CD14-positive monocyte (primary cell): ENCODE measurements around the gene CCL5. TPM values are rescaled to one million over a fixed set of nuclear protein-coding genes. Genes with fewer than 3 reads are reported as not detected.

Experiments used
- DNase-seq, 3 donors: peaks; one replicate each; pipeline ENCODE4 v3.0.0-alpha.2; 2011 to 2022
- H2AFZ ChIP-seq: 2 replicates; pipeline ENCODE4 v1.6.0; 2012; ENCODE audit warnings: mild to moderate bottlenecking, low read depth, low read length, inconsistent platforms; ENCODE audit not compliant: insufficient read depth, poor library complexity, severe bottlenecking
- H3K27ac ChIP-seq, 2 donors: 1 replicate in 1 of 2; 2 replicates in 1 of 2; pipeline ENCODE4 v1.5.1; 2012 to 2013; ENCODE audit warnings: low read length in 2 of 2, control low read depth in 1 of 2, inconsistent platforms in 1 of 2, low read depth in 1 of 2, mild to moderate bottlenecking in 1 of 2
- H3K27me3 ChIP-seq, 2 donors: one replicate each; pipeline versions ENCODE4 v1.6.0 to v1.6.1; 2011 to 2013; ENCODE audit warnings: low read length in 2 of 2; ENCODE audit not compliant: control insufficient read depth in 2 of 2, insufficient read depth in 2 of 2
- H3K36me3 ChIP-seq, 2 donors: replicated peaks in 1 of 2; 1 replicate in 1 of 2; 2 replicates in 1 of 2; pipeline versions ENCODE4 v1.5.1 to v1.6.1; 2012 to 2013; ENCODE audit warnings: low read length in 2 of 2, control low read depth in 1 of 2, inconsistent platforms in 1 of 2, mild to moderate bottlenecking in 1 of 2; ENCODE audit not compliant: insufficient read depth in 2 of 2, control insufficient read depth in 1 of 2
- H3K4me1 ChIP-seq, 2 donors: 1 replicate in 1 of 2; 2 replicates in 1 of 2; pipeline versions ENCODE4 v1.5.1 to v1.6.1; 2012 to 2013; ENCODE audit warnings: low read length in 2 of 2, control low read depth in 1 of 2, inconsistent platforms in 1 of 2, mild to moderate bottlenecking in 1 of 2, moderate library complexity in 1 of 2; ENCODE audit not compliant: insufficient read depth in 2 of 2, control insufficient read depth in 1 of 2
- H3K4me2 ChIP-seq: replicated peaks from 2 replicates; pipeline ENCODE3; 2012; ENCODE audit warnings: low read length, moderate library complexity, mild to moderate bottlenecking; ENCODE audit not compliant: poor library complexity, severe bottlenecking; ENCODE audit errors: extremely low read depth
- H3K4me3 ChIP-seq, 3 experiments: fragments of 200-600 bp in 1 of 3; sonication (generic) in 1 of 3; replicated peaks in 1 of 3; 1 replicate in 2 of 3; 2 replicates in 1 of 3; pipeline ENCODE4 v1.5.1; 2011 to 2013; ENCODE audit warnings: low read length in 3 of 3, mild to moderate bottlenecking in 3 of 3, control low read depth in 2 of 3, low read depth in 2 of 3, inconsistent platforms in 1 of 3, moderate library complexity in 1 of 3
- H3K79me2 ChIP-seq: 2 replicates; pipeline ENCODE4 v1.6.0; 2012; ENCODE audit warnings: mild to moderate bottlenecking, control low read depth, inconsistent platforms, low read length, moderate library complexity; ENCODE audit not compliant: insufficient read depth
- H3K9ac ChIP-seq: 2 replicates; pipeline ENCODE4 v1.6.0; 2017; ENCODE audit warnings: low read length, mild to moderate bottlenecking; ENCODE audit not compliant: insufficient read depth, poor library complexity, severe bottlenecking
- H3K9me3 ChIP-seq, 2 donors: replicated peaks in 1 of 2; 1 replicate in 1 of 2; 2 replicates in 1 of 2; pipeline versions ENCODE4 v1.5.1 to v1.6.1; 2012 to 2013; ENCODE audit warnings: low read length in 2 of 2, control low read depth in 1 of 2; ENCODE audit not compliant: control insufficient read depth in 1 of 2, insufficient read depth in 1 of 2
- H4K20me1 ChIP-seq: 2 replicates; pipeline ENCODE4 v1.6.0; 2012; ENCODE audit warnings: mild to moderate bottlenecking, low read length, control low read depth, moderate library complexity; ENCODE audit not compliant: insufficient read depth
- H3K27ac Mint-ChIP-seq, 7 donors: one replicate each; pipeline ENCODE4 v1.8.0; 2020; ENCODE audit warnings: mild to moderate bottlenecking in 7 of 7, mixed read lengths in 7 of 7, moderate library complexity in 6 of 7, inconsistent platforms in 2 of 7
- H3K27me3 Mint-ChIP-seq, 3 donors: one replicate each; pipeline ENCODE4 v1.8.0; 2021 to 2022; ENCODE audit warnings: low read depth in 3 of 3, mild to moderate bottlenecking in 3 of 3, mixed read lengths in 3 of 3, moderate library complexity in 3 of 3, inconsistent platforms in 1 of 3
- H3K36me3 Mint-ChIP-seq, 2 donors: one replicate each; pipeline ENCODE4 v1.8.0; 2020; ENCODE audit warnings: mixed read lengths in 2 of 2, inconsistent platforms in 1 of 2, mild to moderate bottlenecking in 1 of 2
- H3K4me1 Mint-ChIP-seq: one replicate; pipeline ENCODE4 v1.8.0; 2020; ENCODE audit warnings: mild to moderate bottlenecking, mixed read lengths
- H3K4me3 Mint-ChIP-seq, 2 donors: one replicate each; pipeline ENCODE4 v1.8.0; 2020; ENCODE audit warnings: mild to moderate bottlenecking in 2 of 2, mixed read lengths in 2 of 2, moderate library complexity in 1 of 2
- H3K9me3 Mint-ChIP-seq, 7 donors: one replicate each; pipeline ENCODE4 v1.8.0; 2020 to 2022; ENCODE audit warnings: mixed read lengths in 7 of 7, mild to moderate bottlenecking in 6 of 7, moderate library complexity in 6 of 7, inconsistent platforms in 2 of 7
- CTCF ChIP-seq: fragments of 200-600 bp; IDR thresholded peaks from one replicate; pipeline ENCODE4 v1.8.0; 2022; ENCODE audit warnings: antibody characterized with exemption, mild to moderate bottlenecking
- WGBS: methylation state at CpG from one replicate; pipeline ENCODE4 v1.1.5; 2013; ENCODE audit warnings: missing lambda C conversion rate; ENCODE audit not compliant: insufficient coverage; 5-methylcytosine and 5-hydroxymethylcytosine counted together
- intact Hi-C, 2 donors: fragments of 100-400 bp; cut with micrococcal nuclease; formaldehyde crosslinking; loops; one replicate each; pipeline versions ENCODE4 v1.15.0 to v1.15.1; 2023
- polyA plus RNA-seq, 3 donors: library from polyadenylated mRNA; depleted of rRNA in 1 of 3; unstranded in 2 of 3; stranded (reverse) in 1 of 3; fragments of 300-500 nt in 2 of 3; fragments of >200 nt in 1 of 3; fragmentation: Illumina TruSeq in 2 of 3; gene quantifications; 1 replicate in 2 of 3; 2 replicates in 1 of 3; pipeline ENCODE4 v1.2.3, GENCODE V29; 2012 to 2021

The CCL5 gene
- polyA plus RNA-seq, 3 donors = 0.95 to 6.8 (median 2.8) TPM

GRCh38 chr17:35890774-35891155, 10.6 kb upstream of the CCL5 start:
- Histone ChIP-seq H3K36me3 (no peaks in the 10 kb centered on the region), H4K20me1 (no peaks in the 10 kb centered on the region), H3K4me3 (no peak overlapping the region), H3K4me2 (no peak overlapping the region), H3K27me3 (no peaks in the 10 kb centered on the region), H3K79me2 (no peaks in the 10 kb centered on the region), H3K9ac (no peak overlapping the region), H3K9me3 (no peaks in the 10 kb centered on the region), H3K4me1 (peaks cover 15 to 21% of the 10 kb centered on the region in 2 donors), H2AFZ (no peak overlapping the region), H3K27ac (no peak overlapping the region)
- TF ChIP-seq CTCF = no peak
- Mint-ChIP-seq H3K4me3 (no peak overlapping the region), H3K36me3 (no peaks in the 10 kb centered on the region), H3K27me3 (peaks cover 0 to 9% (median 7%) of the 10 kb centered on the region in 3 donors), H3K9me3 (no peaks in the 10 kb centered on the region), H3K27ac (no peak overlapping the region), H3K4me1 (peaks cover 34% of the 10 kb centered on the region)
- WGBS = 89% methylated on average over 3 of the region's 4 CpGs
- no peak for DNase-seq
- intact Hi-C loops = no loop called here

- H3K4me2 ChIP-seq = no peak overlapping the region
- H3K4me3 ChIP-seq = no peak overlapping the region
- H3K36me3 ChIP-seq = no peaks in the 10 kb centered on the region
- intact Hi-C loops = no loop called here
- no peak overlapping the region for H3K9ac ChIP-seq
- H2AFZ ChIP-seq = peak overlapping the region; percentile 56
- Mint-ChIP-seq H3K9me3 (no peaks in the 10 kb centered on the region), H3K36me3 (no peaks in the 10 kb centered on the region), H3K27ac (peak overlapping the region in 2 of 7 donors; percentile 21 to 48), H3K4me1 (peaks cover 28% of the 10 kb centered on the region), H3K4me3 (no peak overlapping the region), H3K27me3 (peaks cover 0 to 9% (median 7%) of the 10 kb centered on the region in 3 donors)
- TF ChIP-seq CTCF = no peak
- no peaks in the 10 kb centered on the region for H3K9me3 ChIP-seq
- no peaks in the 10 kb centered on the region for H3K79me2 ChIP-seq
- no peaks in the 10 kb centered on the region for H4K20me1 ChIP-seq
- peak in 1 of 3 donors; percentile 14 for DNase-seq
- 100% methylated on average over 1 of the region's 2 CpGs for WGBS
- no peaks in the 10 kb centered on the region for H3K27me3 ChIP-seq
- H3K4me1 ChIP-seq = peaks cover 9 to 17% of the 10 kb centered on the region in 2 donors
- no peak overlapping the region for H3K27ac ChIP-seq
Observed at GRCh38 chr17:35889818-35890773, 9.9 kb upstream of the CCL5 start.
